ENCODE measurements around the gene WDR19. TPM values are rescaled to one million over a fixed set of nuclear protein-coding genes. Genes with fewer than 3 reads are reported as not detected.
"Not testable (repeated sequence)": the region's sequence is repeated elsewhere in the genome, so short reads cannot be mapped to it uniquely, and the experiment has no call there.

WDR19 gene
- polyA plus RNA-seq, 1 experiment: 21.4 TPM

GRCh38 chr4:39170301-39170700 lies 12.0 kb upstream of the WDR19 start:
- Histone ChIP-seq H3K27me3 (ENCODE audit: control insufficient read depth, insufficient read depth, low read length) (no peaks in the 10 kb centered on the region), H3K4me3 (ENCODE audit: low read depth, low read length) (no peak overlapping the region), H3K36me3 (ENCODE audit: control insufficient read depth, insufficient read depth, low read length) (no peaks in the 10 kb centered on the region)
- TF ChIP-seq, protein P1, sequence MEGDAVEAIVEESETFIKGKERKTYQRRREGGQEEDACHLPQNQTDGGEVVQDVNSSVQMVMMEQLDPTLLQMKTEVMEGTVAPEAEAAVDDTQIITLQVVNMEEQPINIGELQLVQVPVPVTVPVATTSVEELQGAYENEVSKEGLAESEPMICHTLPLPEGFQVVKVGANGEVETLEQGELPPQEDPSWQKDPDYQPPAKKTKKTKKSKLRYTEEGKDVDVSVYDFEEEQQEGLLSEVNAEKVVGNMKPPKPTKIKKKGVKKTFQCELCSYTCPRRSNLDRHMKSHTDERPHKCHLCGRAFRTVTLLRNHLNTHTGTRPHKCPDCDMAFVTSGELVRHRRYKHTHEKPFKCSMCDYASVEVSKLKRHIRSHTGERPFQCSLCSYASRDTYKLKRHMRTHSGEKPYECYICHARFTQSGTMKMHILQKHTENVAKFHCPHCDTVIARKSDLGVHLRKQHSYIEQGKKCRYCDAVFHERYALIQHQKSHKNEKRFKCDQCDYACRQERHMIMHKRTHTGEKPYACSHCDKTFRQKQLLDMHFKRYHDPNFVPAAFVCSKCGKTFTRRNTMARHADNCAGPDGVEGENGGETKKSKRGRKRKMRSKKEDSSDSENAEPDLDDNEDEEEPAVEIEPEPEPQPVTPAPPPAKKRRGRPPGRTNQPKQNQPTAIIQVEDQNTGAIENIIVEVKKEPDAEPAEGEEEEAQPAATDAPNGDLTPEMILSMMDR (IDR thresholded peaks at IDR 0.05; ENCODE audit: insufficient read depth, low read depth, low read length): no peak
- ChIA-PET CTCF (no interaction called here), POLR2A (no interaction called here)
- no peak for DNase-seq (ENCODE audit: low read depth)

DNA sequence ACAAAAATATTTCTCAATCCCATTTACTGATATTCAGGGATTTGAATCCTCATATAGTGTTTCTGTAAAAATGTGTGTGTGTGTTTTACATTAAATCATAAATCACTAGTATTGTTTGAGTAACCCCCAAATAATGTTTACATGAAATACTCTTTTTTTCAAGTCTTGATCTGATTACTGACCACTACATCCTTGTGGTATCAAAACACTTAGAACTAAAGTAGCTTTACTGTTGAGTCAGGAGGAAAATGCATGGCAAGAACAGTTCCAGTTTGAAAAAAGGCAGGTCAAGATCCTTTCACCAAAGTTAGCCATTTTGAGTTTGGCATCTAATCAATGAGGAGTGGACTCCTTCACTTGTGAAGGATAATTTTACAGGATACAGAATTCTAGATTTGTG lies 3.6 kb upstream of the WDR19 start:
- Histone ChIP-seq H3K36me3 (ENCODE audit: control insufficient read depth, insufficient read depth, low read length) (no peaks in the 10 kb centered on the region), H3K4me3 (ENCODE audit: low read depth, low read length) (no peak overlapping the region), H3K27me3 (ENCODE audit: control insufficient read depth, insufficient read depth, low read length) (no peaks in the 10 kb centered on the region)
- POLR2A ChIA-PET: no interaction called here
- TF ChIP-seq, protein P1 (IDR thresholded peaks at IDR 0.05; ENCODE audit: insufficient read depth, low read depth, low read length): no peak
- CTCF ChIA-PET: no interaction called here
- DNase-seq (ENCODE audit: low read depth): no peak

DNA sequence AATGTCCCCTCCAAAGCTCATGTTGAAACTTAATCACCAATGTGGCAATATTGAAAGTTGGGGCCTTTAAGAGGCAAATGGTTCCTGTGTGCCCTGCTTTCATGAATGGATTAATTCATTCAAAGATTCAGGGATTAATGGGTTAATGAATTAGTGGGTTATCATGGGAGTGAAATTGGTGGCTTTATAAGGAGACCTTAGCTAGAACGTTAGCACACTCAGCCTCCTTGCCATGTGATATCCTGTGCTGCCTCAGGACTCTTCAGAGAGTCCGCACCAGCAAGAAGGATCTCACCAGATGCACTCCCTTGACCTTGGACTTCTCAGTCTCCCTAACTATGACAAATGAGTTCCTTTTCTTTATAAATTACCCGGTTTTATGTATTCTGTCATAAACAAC lies 2.6 kb upstream of the WDR19 start:
- Histone ChIP-seq H3K36me3 (ENCODE audit: control insufficient read depth, insufficient read depth, low read length) (no peaks in the 10 kb centered on the region), H3K27me3 (ENCODE audit: control insufficient read depth, insufficient read depth, low read length) (no peaks in the 10 kb centered on the region), H3K4me3 (ENCODE audit: low read depth, low read length) (no peak overlapping the region)
- ChIA-PET POLR2A (no interaction called here), CTCF (interaction anchor here (1.3 to 1.7 kb wide), 2 partner anchors 45 to 72 kb away, joined by 3 read pairs; no protein-coding TSS in a partner anchor)
- no peak for DNase-seq (ENCODE audit: low read depth)
- TF ChIP-seq, protein P1 (IDR thresholded peaks at IDR 0.05; ENCODE audit: insufficient read depth, low read depth, low read length): no peak

- POLR2A ChIA-PET: not testable (repeated sequence)
- CTCF ChIA-PET: interaction anchor here (0.7 to 1.8 kb wide), 4 partner anchors 9 to 72 kb away, joined by 3 to 11 read pairs (median 3); no protein-coding TSS in a partner anchor
Measured at GRCh38 chr4:39180629-39181028, 1.7 kb upstream of the WDR19 start.

DNA sequence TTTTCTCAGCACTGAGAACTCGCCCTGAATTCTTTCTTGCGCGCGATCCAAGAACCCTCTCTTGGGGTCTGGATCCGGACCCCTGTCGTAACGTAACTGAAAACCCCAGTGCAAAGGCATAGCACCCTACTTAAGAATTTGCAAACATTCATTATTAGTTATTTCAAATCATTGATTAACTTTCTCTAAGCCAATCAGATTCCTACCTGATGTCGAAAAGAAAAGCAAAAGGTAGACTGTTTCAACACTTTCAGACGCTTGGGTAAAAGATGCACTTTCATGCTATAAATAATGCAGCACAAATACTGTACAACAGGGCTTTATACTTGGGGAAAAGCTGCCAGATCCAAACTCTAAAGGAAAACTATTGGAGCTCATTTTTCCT lies 817 bp upstream of the WDR19 start:
- Histone ChIP-seq H3K27me3 (ENCODE audit: control insufficient read depth, insufficient read depth, low read length) (no peaks in the 10 kb centered on the region), H3K4me3 (ENCODE audit: low read depth, low read length) (peak overlapping the region; percentile 30; the same call in 1 of the 2 replicates)
- POLR2A ChIA-PET: no interaction called here

More at GRCh38 chr4:39180629-39181028, 1.7 kb upstream of the WDR19 start:
- not testable (repeated sequence) for H3K27me3 ChIP-seq (ENCODE audit: control insufficient read depth, insufficient read depth, low read length); DNase-seq (ENCODE audit: low read depth); H3K36me3 ChIP-seq (ENCODE audit: control insufficient read depth, insufficient read depth, low read length); H3K4me3 ChIP-seq (ENCODE audit: low read depth, low read length)

More for the DNA sequence above, 817 bp upstream of the WDR19 start:
- no peaks in the 10 kb centered on the region; the same call in 1 of the 2 replicates for H3K36me3 ChIP-seq (ENCODE audit: control insufficient read depth, insufficient read depth, low read length)
- TF ChIP-seq, protein P1 (IDR thresholded peaks at IDR 0.05; ENCODE audit: insufficient read depth, low read depth, low read length): no peak
- CTCF ChIA-PET: interaction anchor here (0.6 to 1.8 kb wide), 5 partner anchors 10 to 752 kb away, joined by 3 to 11 read pairs (median 3); no protein-coding TSS in a partner anchor
- DNase-seq (ENCODE audit: low read depth): no peak
